ENCODE results near the gene SLC27A3. TPM values are rescaled to one million over a fixed set of nuclear protein-coding genes. Genes with fewer than 3 reads are reported as not detected.

The SLC27A3 gene
- total RNA-seq, 1 experiment from 2014 or later, result 11.1 TPM

- no peak for DNase-seq (ENCODE audit: unreplicated experiment)
- H3K36me3 Mint-ChIP-seq (ENCODE audit: insufficient read depth, unreplicated experiment), result peaks cover 92% of the 10 kb centered on the region
- ChIA-PET CTCF (interaction anchor here (0.6 to 17.6 kb wide), 22 partner anchors 11 to 521 kb away, joined by 3 to 273 read pairs (median 5); partner anchors contain the start of genes ILF2 and NPR1), POLR2A (interaction anchor here (0.8 to 1.6 kb wide), 2 partner anchors 176 to 238 kb away, joined by 3 to 5 read pairs; no protein-coding TSS in a partner anchor)
- H3K4me3 Mint-ChIP-seq (ENCODE audit: unreplicated experiment), result no peak overlapping the region
- intact Hi-C loops (cut with micrococcal nuclease), result loop anchor here (1.0 to 2.0 kb wide), 5 partner anchors 72 to 398 kb away; partner anchors contain the start of gene RAB13
- no peak overlapping the region for H3K27ac Mint-ChIP-seq (ENCODE audit: low read depth, unreplicated experiment)
- no peaks in the 10 kb centered on the region for H3K27me3 Mint-ChIP-seq (ENCODE audit: insufficient read depth, unreplicated experiment)
- H3K9me3 Mint-ChIP-seq (ENCODE audit: unreplicated experiment), result no peaks in the 10 kb centered on the region
- BruUV-seq (replicated peaks), result no TSS peak
- TF ChIP-seq, protein P1, sequence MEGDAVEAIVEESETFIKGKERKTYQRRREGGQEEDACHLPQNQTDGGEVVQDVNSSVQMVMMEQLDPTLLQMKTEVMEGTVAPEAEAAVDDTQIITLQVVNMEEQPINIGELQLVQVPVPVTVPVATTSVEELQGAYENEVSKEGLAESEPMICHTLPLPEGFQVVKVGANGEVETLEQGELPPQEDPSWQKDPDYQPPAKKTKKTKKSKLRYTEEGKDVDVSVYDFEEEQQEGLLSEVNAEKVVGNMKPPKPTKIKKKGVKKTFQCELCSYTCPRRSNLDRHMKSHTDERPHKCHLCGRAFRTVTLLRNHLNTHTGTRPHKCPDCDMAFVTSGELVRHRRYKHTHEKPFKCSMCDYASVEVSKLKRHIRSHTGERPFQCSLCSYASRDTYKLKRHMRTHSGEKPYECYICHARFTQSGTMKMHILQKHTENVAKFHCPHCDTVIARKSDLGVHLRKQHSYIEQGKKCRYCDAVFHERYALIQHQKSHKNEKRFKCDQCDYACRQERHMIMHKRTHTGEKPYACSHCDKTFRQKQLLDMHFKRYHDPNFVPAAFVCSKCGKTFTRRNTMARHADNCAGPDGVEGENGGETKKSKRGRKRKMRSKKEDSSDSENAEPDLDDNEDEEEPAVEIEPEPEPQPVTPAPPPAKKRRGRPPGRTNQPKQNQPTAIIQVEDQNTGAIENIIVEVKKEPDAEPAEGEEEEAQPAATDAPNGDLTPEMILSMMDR (IDR thresholded peaks at IDR 0.05; ENCODE audit: unreplicated experiment), result no peak
- peaks cover 5% of the 10 kb centered on the region for H3K4me1 Mint-ChIP-seq (ENCODE audit: insufficient read depth, unreplicated experiment)
These were observed 26.3 kb upstream of the SLC27A3 start for GRCh38 chr1:153748903-153749302.

- BruUV-seq (replicated peaks), result no TSS peak
- H3K9me3 Mint-ChIP-seq (ENCODE audit: unreplicated experiment), result no peaks in the 10 kb centered on the region
- POLR2A ChIA-PET, result interaction anchor here (0.7 to 1.6 kb wide), 4 partner anchors 26 to 122 kb away, joined by 3 to 5 read pairs (median 3); partner anchors contain the start of genes CHTOP, S100A13 and SLC27A3
- peak; percentile 89 for DNase-seq (ENCODE audit: unreplicated experiment)
- H3K4me1 Mint-ChIP-seq (ENCODE audit: insufficient read depth, unreplicated experiment), result peaks cover 5% of the 10 kb centered on the region
- intact Hi-C loops (cut with micrococcal nuclease), result loop anchor here (1.0 to 2.0 kb wide), 5 partner anchors 72 to 399 kb away; partner anchors contain the start of gene RAB13
- peaks cover 92% of the 10 kb centered on the region for H3K36me3 Mint-ChIP-seq (ENCODE audit: insufficient read depth, unreplicated experiment)
- H3K27me3 Mint-ChIP-seq (ENCODE audit: insufficient read depth, unreplicated experiment), result no peaks in the 10 kb centered on the region
- CTCF ChIA-PET, result interaction anchor here (0.6 to 17.6 kb wide), 24 partner anchors 10 to 522 kb away, joined by 3 to 273 read pairs (median 3); partner anchors contain the start of genes ILF2 and NPR1
- TF ChIP-seq, protein P1 (IDR thresholded peaks at IDR 0.05; ENCODE audit: unreplicated experiment), result peak; percentile 98
- no peak overlapping the region for H3K4me3 Mint-ChIP-seq (ENCODE audit: unreplicated experiment)
- H3K27ac Mint-ChIP-seq (ENCODE audit: low read depth, unreplicated experiment), result no peak overlapping the region
These were observed 25.7 kb upstream of the SLC27A3 start for GRCh38 chr1:153749408-153750005.

DNA sequence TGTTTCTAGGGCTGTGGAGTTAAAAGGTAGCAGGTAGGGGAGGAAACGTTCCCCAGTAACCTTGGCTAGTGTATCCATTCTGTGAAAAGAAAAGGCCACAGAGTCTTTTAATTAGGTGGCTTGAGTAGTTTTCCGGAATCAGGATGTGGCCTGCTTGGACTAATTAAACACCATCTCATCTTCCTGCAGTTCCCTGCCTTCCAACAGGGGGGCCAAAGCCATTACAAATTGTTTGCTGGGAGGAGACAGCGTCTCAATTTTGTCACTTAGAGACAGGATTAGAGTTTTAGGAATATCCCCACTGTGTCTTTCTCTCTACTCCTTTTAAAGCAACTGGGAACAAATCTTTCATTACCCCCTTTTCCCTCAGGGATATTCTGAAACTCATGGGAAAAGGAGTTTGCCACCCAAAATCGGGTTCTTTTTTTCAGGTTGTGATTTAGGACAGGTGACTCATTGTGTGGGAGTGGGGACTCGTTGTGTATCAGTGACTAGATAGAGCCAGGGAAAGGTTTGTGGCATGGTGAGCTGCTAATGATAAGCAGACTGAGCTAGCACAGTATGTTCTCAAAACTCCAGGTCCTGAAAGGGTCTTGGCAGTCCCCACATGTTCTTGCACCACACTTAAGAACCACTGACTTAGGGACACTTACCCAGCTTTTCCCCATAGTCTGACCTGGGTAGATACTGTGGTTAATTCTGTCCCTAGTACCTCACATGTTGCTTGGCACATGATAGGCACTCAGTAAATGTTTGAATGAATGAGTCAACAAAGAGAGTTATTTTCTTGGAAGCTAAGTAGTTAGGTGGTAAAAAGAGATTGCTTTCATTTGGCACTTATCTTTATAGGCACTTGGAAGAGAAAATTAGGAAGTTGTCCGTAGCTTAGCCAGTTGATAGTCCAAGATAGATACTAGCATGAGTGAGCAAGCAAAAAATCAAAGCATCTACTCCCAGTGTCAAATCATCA is 24.9 kb upstream of the SLC27A3 start:
- Mint-ChIP-seq H3K4me3 (ENCODE audit: unreplicated experiment) (no peak overlapping the region), H3K27me3 (ENCODE audit: insufficient read depth, unreplicated experiment) (no peaks in the 10 kb centered on the region), H3K4me1 (ENCODE audit: insufficient read depth, unreplicated experiment) (peaks cover 5% of the 10 kb centered on the region), H3K9me3 (ENCODE audit: unreplicated experiment) (no peaks in the 10 kb centered on the region), H3K36me3 (ENCODE audit: insufficient read depth, unreplicated experiment) (peaks cover 94% of the 10 kb centered on the region), H3K27ac (ENCODE audit: low read depth, unreplicated experiment) (no peak overlapping the region)
- intact Hi-C loops (cut with micrococcal nuclease), result no loop called here
- TF ChIP-seq, protein P1 (IDR thresholded peaks at IDR 0.05; ENCODE audit: unreplicated experiment), result no peak
- BruUV-seq (replicated peaks), result no TSS peak
- ChIA-PET POLR2A (interaction anchor here (0.7 to 1.6 kb wide), 5 partner anchors 25 to 123 kb away, joined by 3 to 5 read pairs (median 3); partner anchors contain the start of genes CHTOP, S100A13 and SLC27A3), CTCF (interaction anchor here (0.6 to 17.6 kb wide), 21 partner anchors 9 to 1471 kb away, joined by 3 to 273 read pairs (median 5); partner anchors contain the start of genes ILF2, NPR1 and RAB13)
- no peak for DNase-seq (ENCODE audit: unreplicated experiment)
